ENCODE data around the gene PPIP5K1. TPM values are rescaled to one million over a fixed set of nuclear protein-coding genes. Genes with fewer than 3 reads are reported as not detected.

The PPIP5K1 gene
- total RNA-seq, 3 donors from 2014 or later: 11.4 to 75.4 (median 33.2) TPM

GRCh38 chr15:43528542-43529007 is 61.4 kb downstream of the PPIP5K1 start:
- no peaks in the 10 kb centered on the region for H3K36me3 ChIP-seq
- no peak for TF ChIP-seq POLR2A (IDR thresholded peaks at IDR 0.05)
- TF ChIP-seq CTCF (IDR thresholded peaks at IDR 0.05): no peak
- TF ChIP-seq POLR2AphosphoS5 (IDR thresholded peaks at IDR 0.05): no peak
- intact Hi-C loops (cut with DNase I; ENCODE audit: low total_unique reads): no loop called here

GRCh38 chr15:43527802-43528541 is 62.0 kb downstream of the PPIP5K1 start:
- Histone ChIP-seq H3K4me1 (no peaks in the 10 kb centered on the region), H3K9me3 (no peaks in the 10 kb centered on the region), H3K4me3 (no peak overlapping the region), H3K27ac (no peak overlapping the region), H3K36me3 (no peaks in the 10 kb centered on the region), H3K27me3 (no peaks in the 10 kb centered on the region)
- DNase-seq (ENCODE audit: low spot score in 2 of 2): no peak
- TF ChIP-seq POLR2A (IDR thresholded peaks at IDR 0.05): no peak
- TF ChIP-seq CTCF (IDR thresholded peaks at IDR 0.05): no peak
- TF ChIP-seq POLR2AphosphoS5 (IDR thresholded peaks at IDR 0.05): no peak
- intact Hi-C loops (cut with DNase I; ENCODE audit: low total_unique reads): no loop called here

More at GRCh38 chr15:43528542-43529007, 61.4 kb downstream of the PPIP5K1 start:
- no peak overlapping the region for H3K27ac ChIP-seq
- no peak for DNase-seq (ENCODE audit: low spot score in 2 of 2)
- no peaks in the 10 kb centered on the region for H3K27me3 ChIP-seq
- no peaks in the 10 kb centered on the region for H3K4me1 ChIP-seq
- no peak overlapping the region for H3K4me3 ChIP-seq
- H3K9me3 ChIP-seq: no peaks in the 10 kb centered on the region

GRCh38 chr15:43527016-43527801 is 62.8 kb downstream of the PPIP5K1 start:
- H3K4me3 ChIP-seq: no peak overlapping the region
- H3K9me3 ChIP-seq: no peaks in the 10 kb centered on the region
- H3K36me3 ChIP-seq: no peaks in the 10 kb centered on the region
- intact Hi-C loops (cut with DNase I; ENCODE audit: low total_unique reads): no loop called here
- no peak for DNase-seq (ENCODE audit: low spot score in 2 of 2)
- no peaks in the 10 kb centered on the region for H3K4me1 ChIP-seq
- no peak overlapping the region for H3K27ac ChIP-seq
- H3K27me3 ChIP-seq: no peaks in the 10 kb centered on the region
- TF ChIP-seq POLR2A (IDR thresholded peaks at IDR 0.05) (no peak), POLR2AphosphoS5 (IDR thresholded peaks at IDR 0.05) (no peak), CTCF (IDR thresholded peaks at IDR 0.05) (no peak)

GRCh38 chr15:43526261-43526930 is 63.6 kb downstream of the PPIP5K1 start:
- H3K36me3 ChIP-seq: no peaks in the 10 kb centered on the region
- intact Hi-C loops (cut with DNase I; ENCODE audit: low total_unique reads): no loop called here
- no peak for TF ChIP-seq POLR2AphosphoS5 (IDR thresholded peaks at IDR 0.05)
- no peak for TF ChIP-seq POLR2A (IDR thresholded peaks at IDR 0.05)
- TF ChIP-seq CTCF (IDR thresholded peaks at IDR 0.05): no peak

More at GRCh38 chr15:43526261-43526930, 63.6 kb downstream of the PPIP5K1 start:
- Histone ChIP-seq H3K27ac (no peak overlapping the region), H3K4me3 (no peak overlapping the region), H3K4me1 (no peaks in the 10 kb centered on the region), H3K9me3 (no peaks in the 10 kb centered on the region), H3K27me3 (no peaks in the 10 kb centered on the region)
- no peak for DNase-seq (ENCODE audit: low spot score in 2 of 2)
